Activated naive CD8-positive, alpha-beta T cell treated with anti-CD3 and anti-CD28 coated beads, Interleukin-2, amount 10 ng/mL, durations not matched to agents 7 days and 5 days (primary cell): ENCODE results near the gene PSENEN. TPM values are rescaled to one million over a fixed set of nuclear protein-coding genes. Genes with fewer than 3 reads are reported as not detected.

ENCODE experiments used
- ATAC-seq: fragments of 150-1000 bp; cut with Tn5 transposase; one replicate; pipeline ENCODE4 v1.10.0; 2021; ENCODE audit warnings: low read depth, moderate library complexity
- POLR2A ChIA-PET: fragments of 350-600 bp; sonication (Branson Sonifier 250); formaldehyde crosslinking; loops from one replicate; lab custom pipeline; 2021; ENCODE audit warnings: antibody characterized with exemption; lab: Charles Lee
- DNase-seq: peaks from one replicate; pipeline ENCODE4 v3.0.0; 2021
- H3K27ac Mint-ChIP-seq: one replicate; pipeline ENCODE4 v1.8.0; 2022; ENCODE audit warnings: mild to moderate bottlenecking, mixed read lengths
- H3K27me3 Mint-ChIP-seq: one replicate; pipeline ENCODE4 v1.8.0; 2022; ENCODE audit warnings: mild to moderate bottlenecking, moderate library complexity, mixed read lengths
- H3K36me3 Mint-ChIP-seq: one replicate; pipeline ENCODE4 v1.8.0; 2021; ENCODE audit warnings: mild to moderate bottlenecking, mixed read lengths
- H3K4me1 Mint-ChIP-seq: one replicate; pipeline ENCODE4 v1.8.0; 2021; ENCODE audit warnings: mixed read lengths
- H3K4me3 Mint-ChIP-seq: one replicate; pipeline ENCODE4 v1.8.0; 2022; ENCODE audit warnings: mild to moderate bottlenecking, moderate library complexity, mixed read lengths
- H3K9me3 Mint-ChIP-seq: one replicate; pipeline ENCODE4 v1.8.0; 2021; ENCODE audit warnings: mixed read lengths
- total RNA-seq, 2 experiments: library from RNA; stranded (reverse); gene quantifications; one replicate each; pipeline ENCODE4 v1.2.3, GENCODE V29; 2021

PSENEN gene
- total RNA-seq = 10 to 100 TPM; 35.7 to 36.3 TPM

GRCh38 chr19:35745328-35746086 lies at the start of gene PSENEN, which contains the start of gene U2AF1L4:
Gene PSENEN (plus strand): TSS chr19:35745651. CDS start chr19:35745931, 280 bp downstream.
Gene U2AF1L4 (minus strand): TSS chr19:35745418. CDS start chr19:35745391, 27 bp downstream.
- Mint-ChIP-seq H3K27me3 (no peaks in the 10 kb centered on the region), H3K36me3 (peaks cover 5% of the 10 kb centered on the region), H3K9me3 (no peaks in the 10 kb centered on the region), H3K27ac (peak within 1 kb of the TSS; percentile 94), H3K4me3 (peak within 1 kb of the TSS; percentile 98), H3K4me1 (peaks cover 37% of the 10 kb centered on the region)
- POLR2A ChIA-PET = interaction anchor here (0.8 to 3.2 kb wide), 13 partner anchors 8 to 266 kb away, joined by 3 to 20 read pairs (median 4); partner anchors contain the start of genes HSPB6 and PROSER3
- DNase-seq (peak; percentile 93), ATAC-seq (peak; percentile 57)

GRCh38 chr19:35695895-35696422 lies 49.5 kb upstream of the PSENEN start:
- DNase-seq = no peak
- H3K27ac Mint-ChIP-seq = no peak overlapping the region
- peaks cover 18% of the 10 kb centered on the region for H3K4me1 Mint-ChIP-seq
- no peaks in the 10 kb centered on the region for H3K9me3 Mint-ChIP-seq
- H3K27me3 Mint-ChIP-seq = no peaks in the 10 kb centered on the region
- ATAC-seq = no peak
- H3K36me3 Mint-ChIP-seq = no peaks in the 10 kb centered on the region
- POLR2A ChIA-PET = interaction anchor here (1.1 to 6.5 kb wide), 2 partner anchors 17 to 152 kb away, joined by 3 to 61 read pairs; no protein-coding TSS in a partner anchor
- no peak overlapping the region for H3K4me3 Mint-ChIP-seq

- Mint-ChIP-seq H3K4me1 (peaks cover 18% of the 10 kb centered on the region), H3K27ac (no peak overlapping the region), H3K36me3 (no peaks in the 10 kb centered on the region), H3K9me3 (no peaks in the 10 kb centered on the region), H3K27me3 (no peaks in the 10 kb centered on the region), H3K4me3 (no peak overlapping the region)
- DNase-seq (no peak), ATAC-seq (no peak)
- POLR2A ChIA-PET = interaction anchor here (0.5 to 6.5 kb wide), 4 partner anchors 10 to 21 kb away, joined by 3 to 61 read pairs (median 3); partner anchors contain the start of gene KMT2B
Observed at GRCh38 chr19:35696835-35697234, 48.6 kb upstream of the PSENEN start.

- peaks cover 7% of the 10 kb centered on the region for H3K4me1 Mint-ChIP-seq
- H3K9me3 Mint-ChIP-seq = no peaks in the 10 kb centered on the region
- peak overlapping the region; percentile 98 for H3K4me3 Mint-ChIP-seq
- DNase-seq = peak; percentile 90
- H3K27ac Mint-ChIP-seq = peak overlapping the region; percentile 96
- POLR2A ChIA-PET = interaction anchor here (1.0 to 3.5 kb wide), 12 partner anchors 10 to 228 kb away, joined by 3 to 75 read pairs (median 6); partner anchors contain the start of genes IGFLR1, LIN37 and U2AF1L4
- peaks cover 3% of the 10 kb centered on the region for H3K36me3 Mint-ChIP-seq
- ATAC-seq = peak; percentile 100
- no peaks in the 10 kb centered on the region for H3K27me3 Mint-ChIP-seq
Observed at GRCh38 chr19:35702223-35703012, 43.0 kb upstream of the PSENEN start.

GRCh38 chr19:35703343-35703742 lies 42.1 kb upstream of the PSENEN start:
- Mint-ChIP-seq H3K4me1 (peaks cover 6% of the 10 kb centered on the region), H3K4me3 (no peak overlapping the region), H3K27me3 (no peaks in the 10 kb centered on the region), H3K9me3 (no peaks in the 10 kb centered on the region), H3K27ac (no peak overlapping the region), H3K36me3 (peaks cover 3% of the 10 kb centered on the region)
- POLR2A ChIA-PET = interaction anchor here (1.5 to 3.5 kb wide), 6 partner anchors 10 to 60 kb away, joined by 5 to 75 read pairs (median 6); partner anchors contain the start of genes IGFLR1 and LIN37
- ATAC-seq (no peak), DNase-seq (no peak)

GRCh38 chr19:35704218-35704617 lies 41.2 kb upstream of the PSENEN start, which contains the start of gene ZBTB32:
Gene ZBTB32 (plus strand): TSS chr19:35704558. CDS start chr19:35714627, 10,069 bp downstream.
- DNase-seq (no peak), ATAC-seq (no peak)
- H3K36me3 Mint-ChIP-seq = peaks cover 6% of the 10 kb centered on the region
- H3K27ac Mint-ChIP-seq = no peak within 1 kb of the TSS
- H3K27me3 Mint-ChIP-seq = no peaks in the 10 kb centered on the region
- POLR2A ChIA-PET = interaction anchor here (0.5 kb wide), 1 partner anchor 9 kb away, joined by 3 read pairs; no protein-coding TSS in a partner anchor
- H3K4me3 Mint-ChIP-seq = no peak within 1 kb of the TSS
- no peaks in the 10 kb centered on the region for H3K9me3 Mint-ChIP-seq
- H3K4me1 Mint-ChIP-seq = peaks cover 6% of the 10 kb centered on the region

GRCh38 chr19:35708391-35708790 lies 37.1 kb upstream of the PSENEN start:
- Mint-ChIP-seq H3K36me3 (peaks cover 4% of the 10 kb centered on the region), H3K4me1 (peaks cover 26% of the 10 kb centered on the region), H3K4me3 (no peak overlapping the region), H3K9me3 (no peaks in the 10 kb centered on the region), H3K27me3 (no peaks in the 10 kb centered on the region), H3K27ac (no peak overlapping the region)
- ATAC-seq (no peak), DNase-seq (no peak)
- POLR2A ChIA-PET = interaction anchor here (0.9 to 1.2 kb wide), 2 partner anchors 11 to 64 kb away, joined by 3 to 4 read pairs; no protein-coding TSS in a partner anchor

- ATAC-seq (peak; percentile 32), DNase-seq (peak; percentile 61)
- peak overlapping the region; percentile 74 for H3K4me3 Mint-ChIP-seq
- no peaks in the 10 kb centered on the region for H3K9me3 Mint-ChIP-seq
- peaks cover 47% of the 10 kb centered on the region for H3K4me1 Mint-ChIP-seq
- no peaks in the 10 kb centered on the region for H3K27me3 Mint-ChIP-seq
- H3K27ac Mint-ChIP-seq = peak overlapping the region; percentile 97
- peaks cover 9% of the 10 kb centered on the region for H3K36me3 Mint-ChIP-seq
- POLR2A ChIA-PET = interaction anchor here (0.9 to 6.6 kb wide), 10 partner anchors 9 to 190 kb away, joined by 3 to 75 read pairs (median 8); partner anchors contain the start of genes COX6B1, ETV2, HSPB6 and IGFLR1
Observed at GRCh38 chr19:35710784-35711723, 34.4 kb upstream of the PSENEN start.

- peaks cover 11% of the 10 kb centered on the region for H3K36me3 Mint-ChIP-seq
- peaks cover 52% of the 10 kb centered on the region for H3K4me1 Mint-ChIP-seq
- H3K27ac Mint-ChIP-seq = peak overlapping the region; percentile 95
- POLR2A ChIA-PET = interaction anchor here (1.2 to 6.6 kb wide), 11 partner anchors 11 to 188 kb away, joined by 3 to 75 read pairs (median 8); partner anchors contain the start of genes COX6B1, ETV2, HSPB6 and IGFLR1
- no peaks in the 10 kb centered on the region for H3K9me3 Mint-ChIP-seq
- no peaks in the 10 kb centered on the region for H3K27me3 Mint-ChIP-seq
- H3K4me3 Mint-ChIP-seq = peak overlapping the region; percentile 97
- peak; percentile 20 for ATAC-seq
- peak; percentile 79 for DNase-seq
Observed at GRCh38 chr19:35712567-35713505, 32.6 kb upstream of the PSENEN start.

GRCh38 chr19:35713506-35713850 lies 32.0 kb upstream of the PSENEN start:
- no peak for ATAC-seq
- Mint-ChIP-seq H3K27ac (peak overlapping the region; percentile 95), H3K36me3 (peaks cover 11% of the 10 kb centered on the region), H3K4me3 (peak overlapping the region; percentile 97), H3K27me3 (no peaks in the 10 kb centered on the region), H3K4me1 (peaks cover 52% of the 10 kb centered on the region), H3K9me3 (no peaks in the 10 kb centered on the region)
- POLR2A ChIA-PET = interaction anchor here (1.2 to 6.6 kb wide), 8 partner anchors 11 to 188 kb away, joined by 3 to 75 read pairs (median 7); partner anchors contain the start of genes ETV2, HSPB6, LIN37 and PSENEN
- DNase-seq = no peak
